NT2/D1 (cell line): ENCODE data around the gene DEFB131B.
"Not testable (repeated sequence)": the region's sequence is repeated elsewhere in the genome, so short reads cannot be mapped to it uniquely, and the experiment has no call there.

Source experiments
- YY1 ChIP-seq: IDR thresholded peaks from 2 replicates; pipeline ENCODE4 v1.6.1; 2011; ENCODE audit not compliant: insufficient read length, insufficient read depth
- ZNF274 ChIP-seq: IDR thresholded peaks from 2 replicates; pipeline ENCODE4 v1.6.1; 2011; ENCODE audit warnings: mild to moderate bottlenecking, low read depth, low read length

- TF ChIP-seq ZNF274, YY1: not testable (repeated sequence)
These were observed 49.0 kb upstream of the DEFB131B start for GRCh38 chr11:71829247-71829646.
